Measurements from ENCODE around the gene ACSS3. TPM values are rescaled to one million over a fixed set of nuclear protein-coding genes. Genes with fewer than 3 reads are reported as not detected.

The ACSS3 gene
- total and polyA plus RNA-seq, 5 donors from 2014 or later = not detected

DNA sequence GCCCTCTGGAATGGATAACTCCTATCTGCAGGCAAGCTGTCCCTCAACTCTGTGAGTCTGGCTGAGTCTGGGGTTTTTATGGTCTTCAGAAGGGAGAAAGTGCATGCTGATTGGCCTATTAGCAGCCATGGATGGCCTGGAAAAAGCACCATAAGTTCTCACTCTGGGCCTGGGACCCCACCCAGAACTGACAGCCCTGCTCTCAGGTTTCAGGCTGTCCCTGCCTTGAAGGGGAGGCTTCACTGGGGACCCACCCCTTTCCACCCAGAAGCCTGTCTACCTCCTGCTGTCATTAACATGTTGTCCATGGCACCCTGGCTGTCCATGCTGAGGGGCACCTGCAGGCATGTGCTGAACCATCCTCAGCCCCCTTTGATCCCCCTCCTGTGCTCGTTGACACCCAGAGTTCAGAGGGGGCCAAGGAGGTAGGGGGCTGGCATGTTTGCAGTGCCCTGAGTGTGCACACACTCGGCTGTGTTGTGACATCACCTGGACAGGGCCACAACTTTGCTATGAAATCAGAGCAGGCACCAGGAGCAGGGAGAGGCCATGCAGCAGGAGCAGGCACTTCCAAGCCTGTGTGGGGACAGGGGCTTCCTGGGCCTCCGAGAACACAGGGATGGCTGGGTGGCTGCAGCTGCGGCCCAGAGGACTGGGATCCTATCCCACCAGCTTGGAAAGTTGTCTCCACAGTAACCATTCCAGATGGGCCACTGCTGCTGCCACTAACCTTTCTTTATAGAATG, 84.7 kb downstream of the ACSS3 start:
- H3K36me3 Mint-ChIP-seq = no peaks in the 10 kb centered on the region
- H3K4me3 ChIP-seq (ENCODE audit: low read depth, low read length) = no peak overlapping the region
- no peak overlapping the region for H3K27ac ChIP-seq (ENCODE audit: insufficient read depth, low read length, poor library complexity, severe bottlenecking)
- ATAC-seq (ENCODE audit: low read depth in 2 of 2) (no peak), DNase-seq (no peak)
- H3K9me3 Mint-ChIP-seq = peaks cover 0 to 12% (median 6%) of the 10 kb centered on the region in 7 donors
- H3K36me3 ChIP-seq (ENCODE audit: control insufficient read depth, insufficient read depth, low read length) = no peaks in the 10 kb centered on the region
- H3K4me1 ChIP-seq (ENCODE audit: control insufficient read depth, insufficient read depth, low read length, poor library complexity, severe bottlenecking) = no peaks in the 10 kb centered on the region
- H3K4me3 Mint-ChIP-seq = no peak overlapping the region
- H3K4me1 Mint-ChIP-seq = no peaks in the 10 kb centered on the region
- peaks cover 0 to 3% of the 10 kb centered on the region in 2 experiments for H3K9me3 ChIP-seq (ENCODE audit: control insufficient read depth in 2 of 2, low read length in 2 of 2)
- no peak overlapping the region for H3K27ac Mint-ChIP-seq
- H3K27me3 Mint-ChIP-seq = no peaks in the 10 kb centered on the region
- H3K27me3 ChIP-seq (ENCODE audit: control insufficient read depth, insufficient read depth, low read length) = no peaks in the 10 kb centered on the region

DNA sequence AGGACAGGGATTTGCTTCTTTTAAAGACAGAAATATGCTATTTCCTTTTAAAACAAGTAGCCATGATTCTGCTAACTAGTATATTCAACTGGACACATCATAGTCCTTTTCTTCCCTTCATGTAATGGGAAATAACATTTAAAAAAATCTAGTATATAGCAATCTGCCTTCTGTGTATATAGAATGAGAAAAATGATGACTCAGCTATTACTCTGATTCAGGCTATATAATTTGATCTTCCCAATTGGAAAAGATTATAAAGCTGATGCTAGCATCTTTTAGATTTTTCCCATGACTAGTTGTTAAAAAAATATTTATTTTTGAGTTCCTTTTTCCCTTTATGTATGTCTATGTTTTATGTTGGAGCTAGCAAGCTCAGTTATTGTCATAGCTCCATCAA, 86.9 kb downstream of the ACSS3 start:
- Mint-ChIP-seq H3K27me3 (no peaks in the 10 kb centered on the region), H3K36me3 (no peaks in the 10 kb centered on the region), H3K27ac (no peak overlapping the region), H3K9me3 (peaks cover 2 to 15% (median 6%) of the 10 kb centered on the region in 7 donors), H3K4me1 (no peaks in the 10 kb centered on the region), H3K4me3 (no peak overlapping the region)
- Histone ChIP-seq H3K9me3 (ENCODE audit: control insufficient read depth in 2 of 2, low read length in 2 of 2) (peaks cover 3% of the 10 kb centered on the region in 2 experiments), H3K4me1 (ENCODE audit: control insufficient read depth, insufficient read depth, low read length, poor library complexity, severe bottlenecking) (no peaks in the 10 kb centered on the region), H3K27ac (ENCODE audit: insufficient read depth, low read length, poor library complexity, severe bottlenecking) (no peak overlapping the region), H3K27me3 (ENCODE audit: control insufficient read depth, insufficient read depth, low read length) (no peaks in the 10 kb centered on the region), H3K36me3 (ENCODE audit: control insufficient read depth, insufficient read depth, low read length) (no peaks in the 10 kb centered on the region), H3K4me3 (ENCODE audit: low read depth, low read length) (no peak overlapping the region)
- DNase-seq = no peak
- ATAC-seq (ENCODE audit: low read depth in 2 of 2) = no peak

DNA sequence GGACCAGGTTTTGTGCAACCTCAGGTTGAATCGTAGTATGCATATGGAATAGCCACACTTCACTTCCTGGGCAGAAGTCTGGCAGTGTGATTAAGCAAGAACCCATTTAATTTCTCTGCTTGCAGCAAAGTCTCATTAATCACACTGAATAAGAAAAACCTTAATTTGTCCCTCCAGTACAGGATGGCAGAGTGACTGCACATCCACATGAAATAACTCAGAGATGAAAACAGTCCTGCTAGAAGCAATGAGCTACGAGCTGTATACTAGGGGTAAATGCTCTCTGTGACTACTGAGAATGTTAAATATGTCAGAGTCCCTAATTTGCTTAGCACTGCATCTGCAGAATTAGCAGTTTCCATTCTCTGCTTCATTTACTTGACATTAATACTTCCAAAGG, 88.9 kb downstream of the ACSS3 start:
- Histone ChIP-seq H3K9me3 (ENCODE audit: control insufficient read depth in 2 of 2, low read length in 2 of 2) (peaks cover 3% of the 10 kb centered on the region in 2 experiments), H3K36me3 (ENCODE audit: control insufficient read depth, insufficient read depth, low read length) (no peaks in the 10 kb centered on the region), H3K27ac (ENCODE audit: insufficient read depth, low read length, poor library complexity, severe bottlenecking) (no peak overlapping the region), H3K4me3 (ENCODE audit: low read depth, low read length) (no peak overlapping the region), H3K4me1 (ENCODE audit: control insufficient read depth, insufficient read depth, low read length, poor library complexity, severe bottlenecking) (no peaks in the 10 kb centered on the region), H3K27me3 (ENCODE audit: control insufficient read depth, insufficient read depth, low read length) (no peaks in the 10 kb centered on the region)
- Mint-ChIP-seq H3K27me3 (no peaks in the 10 kb centered on the region), H3K9me3 (peaks cover 2 to 15% (median 6%) of the 10 kb centered on the region in 7 donors), H3K27ac (no peak overlapping the region), H3K36me3 (no peaks in the 10 kb centered on the region), H3K4me3 (no peak overlapping the region), H3K4me1 (no peaks in the 10 kb centered on the region)
- ATAC-seq (ENCODE audit: low read depth in 2 of 2) (no peak), DNase-seq (no peak)

DNA sequence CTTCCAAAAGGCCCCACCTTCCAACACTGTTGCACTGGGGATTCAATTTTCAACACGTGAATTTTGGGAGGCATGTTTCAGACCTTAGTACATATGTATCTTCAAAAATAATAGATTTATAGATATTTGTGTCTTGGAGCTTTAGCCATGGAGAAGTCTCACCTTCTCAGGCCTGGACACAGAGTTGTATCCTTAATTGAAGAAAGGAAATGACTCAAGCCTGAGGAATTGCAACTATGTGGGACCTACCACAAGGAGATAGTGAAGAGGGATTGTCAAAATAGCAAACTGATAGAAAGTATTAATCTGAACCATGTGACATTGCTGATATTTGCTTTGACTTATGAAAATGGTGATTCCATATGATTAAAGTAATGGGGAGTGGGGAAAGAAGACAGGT, 89.8 kb downstream of the ACSS3 start:
- H3K4me1 Mint-ChIP-seq = no peaks in the 10 kb centered on the region
- DNase-seq (no peak), ATAC-seq (ENCODE audit: low read depth in 2 of 2) (no peak)
- Histone ChIP-seq H3K36me3 (ENCODE audit: control insufficient read depth, insufficient read depth, low read length) (no peaks in the 10 kb centered on the region), H3K9me3 (ENCODE audit: control insufficient read depth in 2 of 2, low read length in 2 of 2) (peaks cover 0 to 3% of the 10 kb centered on the region in 2 experiments), H3K27me3 (ENCODE audit: control insufficient read depth, insufficient read depth, low read length) (no peaks in the 10 kb centered on the region), H3K4me1 (ENCODE audit: control insufficient read depth, insufficient read depth, low read length, poor library complexity, severe bottlenecking) (no peaks in the 10 kb centered on the region), H3K4me3 (ENCODE audit: low read depth, low read length) (no peak overlapping the region), H3K27ac (ENCODE audit: insufficient read depth, low read length, poor library complexity, severe bottlenecking) (no peak overlapping the region)
- peaks cover 2 to 15% (median 6%) of the 10 kb centered on the region in 7 donors for H3K9me3 Mint-ChIP-seq
- H3K27me3 Mint-ChIP-seq = no peaks in the 10 kb centered on the region
- H3K36me3 Mint-ChIP-seq = no peaks in the 10 kb centered on the region
- H3K27ac Mint-ChIP-seq = no peak overlapping the region
- no peak overlapping the region for H3K4me3 Mint-ChIP-seq

DNA sequence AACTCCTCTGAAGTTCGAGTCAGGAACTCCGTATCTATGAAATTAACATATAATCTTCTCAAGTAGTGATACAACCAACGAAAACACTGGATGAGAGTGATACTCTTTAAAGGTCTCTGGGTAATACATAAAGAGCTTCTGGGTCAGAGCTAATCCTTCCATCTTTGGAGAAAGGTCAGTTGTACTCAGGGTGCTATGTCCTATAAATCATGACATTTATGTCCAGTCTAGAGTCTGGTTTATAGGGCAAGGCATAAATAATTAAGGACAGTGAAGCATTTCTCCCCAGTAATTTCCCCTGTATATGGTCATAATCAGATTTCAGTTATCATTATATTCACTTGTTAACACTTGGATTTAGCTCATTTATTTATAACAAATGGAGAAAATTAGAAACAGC, 90.6 kb downstream of the ACSS3 start:
- Histone ChIP-seq H3K27ac (ENCODE audit: insufficient read depth, low read length, poor library complexity, severe bottlenecking) (no peak overlapping the region), H3K4me1 (ENCODE audit: control insufficient read depth, insufficient read depth, low read length, poor library complexity, severe bottlenecking) (no peaks in the 10 kb centered on the region), H3K36me3 (ENCODE audit: control insufficient read depth, insufficient read depth, low read length) (no peaks in the 10 kb centered on the region), H3K9me3 (ENCODE audit: control insufficient read depth in 2 of 2, low read length in 2 of 2) (peaks cover 0 to 3% of the 10 kb centered on the region in 2 experiments), H3K4me3 (ENCODE audit: low read depth, low read length) (no peak overlapping the region), H3K27me3 (ENCODE audit: control insufficient read depth, insufficient read depth, low read length) (no peaks in the 10 kb centered on the region)
- no peaks in the 10 kb centered on the region for H3K27me3 Mint-ChIP-seq
- no peaks in the 10 kb centered on the region for H3K36me3 Mint-ChIP-seq
- no peak overlapping the region for H3K4me3 Mint-ChIP-seq
- ATAC-seq (ENCODE audit: low read depth in 2 of 2) (no peak), DNase-seq (no peak)
- H3K4me1 Mint-ChIP-seq = no peaks in the 10 kb centered on the region
- H3K9me3 Mint-ChIP-seq = peaks cover 2 to 15% (median 6%) of the 10 kb centered on the region in 7 donors
- H3K27ac Mint-ChIP-seq = no peak overlapping the region

DNA sequence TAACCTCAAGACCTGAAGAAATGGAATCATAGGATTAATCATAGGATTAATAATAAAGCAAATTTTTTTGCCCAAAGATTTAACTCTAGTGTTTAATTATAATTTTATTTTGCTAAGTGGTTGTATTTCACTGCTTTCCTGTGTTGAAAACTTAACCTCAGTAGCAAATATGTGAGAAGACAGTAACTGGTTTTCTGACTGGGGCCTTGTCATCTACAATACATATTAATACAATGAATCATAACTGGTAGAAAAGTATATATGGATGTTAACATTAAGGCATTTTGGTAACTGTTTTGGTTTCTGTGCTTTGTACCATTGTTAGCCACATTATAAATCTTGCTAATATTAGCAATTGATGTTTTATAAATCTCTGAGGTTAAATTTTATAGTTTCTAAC, 92.2 kb downstream of the ACSS3 start:
- no peaks in the 10 kb centered on the region for H3K36me3 ChIP-seq (ENCODE audit: control insufficient read depth, insufficient read depth, low read length)
- no peak overlapping the region for H3K27ac ChIP-seq (ENCODE audit: insufficient read depth, low read length, poor library complexity, severe bottlenecking)
- peaks cover 2 to 18% (median 8%) of the 10 kb centered on the region in 7 donors for H3K9me3 Mint-ChIP-seq
- no peak overlapping the region for H3K4me3 Mint-ChIP-seq
- no peaks in the 10 kb centered on the region for H3K4me1 Mint-ChIP-seq
- ATAC-seq (ENCODE audit: low read depth in 2 of 2) (no peak), DNase-seq (no peak)
- no peaks in the 10 kb centered on the region for H3K27me3 Mint-ChIP-seq
- peaks cover 0 to 3% of the 10 kb centered on the region in 2 experiments for H3K9me3 ChIP-seq (ENCODE audit: control insufficient read depth in 2 of 2, low read length in 2 of 2)
- no peaks in the 10 kb centered on the region for H3K36me3 Mint-ChIP-seq
- H3K4me1 ChIP-seq (ENCODE audit: control insufficient read depth, insufficient read depth, low read length, poor library complexity, severe bottlenecking) = no peaks in the 10 kb centered on the region
- H3K27me3 ChIP-seq (ENCODE audit: control insufficient read depth, insufficient read depth, low read length) = no peaks in the 10 kb centered on the region
- no peak overlapping the region for H3K27ac Mint-ChIP-seq
- H3K4me3 ChIP-seq (ENCODE audit: low read depth, low read length) = no peak overlapping the region

DNA sequence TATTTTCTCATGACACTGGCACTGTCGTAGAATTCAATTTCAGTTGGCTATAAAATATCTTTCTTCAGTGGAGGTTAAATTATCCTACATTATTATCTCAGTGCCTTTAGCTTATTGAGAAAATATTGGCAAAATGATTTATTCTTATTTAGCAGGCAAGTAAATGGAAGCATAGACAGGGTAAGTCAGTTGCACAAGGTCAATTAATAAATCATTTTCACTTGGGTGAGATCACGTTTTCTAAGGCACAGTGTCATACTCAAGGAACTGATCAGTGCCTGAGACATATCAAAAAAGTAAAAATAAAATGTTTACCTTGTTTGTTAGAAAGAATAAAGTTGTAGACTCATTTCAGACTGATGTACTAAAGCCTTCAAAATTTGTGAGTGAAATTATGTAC, 95.0 kb downstream of the ACSS3 start:
- Mint-ChIP-seq H3K4me1 (no peaks in the 10 kb centered on the region), H3K9me3 (peaks cover 0 to 28% (median 6%) of the 10 kb centered on the region in 7 donors), H3K36me3 (no peaks in the 10 kb centered on the region), H3K4me3 (no peak overlapping the region), H3K27me3 (no peaks in the 10 kb centered on the region), H3K27ac (no peak overlapping the region)
- DNase-seq (no peak), ATAC-seq (ENCODE audit: low read depth in 2 of 2) (no peak)
- H3K36me3 ChIP-seq (ENCODE audit: control insufficient read depth, insufficient read depth, low read length) = no peaks in the 10 kb centered on the region
- no peak overlapping the region for H3K27ac ChIP-seq (ENCODE audit: insufficient read depth, low read length, poor library complexity, severe bottlenecking)
- peaks cover 3 to 9% of the 10 kb centered on the region in 2 experiments for H3K9me3 ChIP-seq (ENCODE audit: control insufficient read depth in 2 of 2, low read length in 2 of 2)
- no peak overlapping the region for H3K4me3 ChIP-seq (ENCODE audit: low read depth, low read length)
- H3K4me1 ChIP-seq (ENCODE audit: control insufficient read depth, insufficient read depth, low read length, poor library complexity, severe bottlenecking) = no peaks in the 10 kb centered on the region
- H3K27me3 ChIP-seq (ENCODE audit: control insufficient read depth, insufficient read depth, low read length) = no peaks in the 10 kb centered on the region

DNA sequence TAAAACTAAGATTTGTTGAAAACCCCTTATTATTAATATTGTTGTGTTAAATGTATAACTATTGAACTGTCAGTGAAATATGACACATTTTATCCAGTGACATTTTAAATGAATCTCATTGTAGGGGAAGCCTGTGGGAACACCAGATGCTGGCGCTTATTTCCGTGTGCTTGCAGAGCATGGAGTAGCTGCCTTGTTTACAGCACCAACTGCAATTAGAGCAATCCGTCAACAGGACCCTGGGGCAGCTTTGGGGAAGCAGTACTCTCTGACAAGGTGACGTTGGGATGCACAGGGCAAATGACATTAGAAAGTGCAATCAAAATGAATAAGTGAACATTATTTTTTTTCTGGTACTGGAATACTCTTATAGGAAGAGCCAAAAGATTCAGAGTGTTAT, 96.8 kb downstream of the ACSS3 start:
- no peak overlapping the region for H3K4me3 ChIP-seq (ENCODE audit: low read depth, low read length)
- Mint-ChIP-seq H3K27me3 (no peaks in the 10 kb centered on the region), H3K27ac (no peak overlapping the region), H3K9me3 (peaks cover 0 to 22% (median 6%) of the 10 kb centered on the region in 7 donors), H3K36me3 (no peaks in the 10 kb centered on the region), H3K4me3 (no peak overlapping the region), H3K4me1 (no peaks in the 10 kb centered on the region)
- H3K27ac ChIP-seq (ENCODE audit: insufficient read depth, low read length, poor library complexity, severe bottlenecking) = no peak overlapping the region
- ATAC-seq (ENCODE audit: low read depth in 2 of 2) = no peak
- DNase-seq = no peak
- H3K9me3 ChIP-seq (ENCODE audit: control insufficient read depth in 2 of 2, low read length in 2 of 2) = peaks cover 0 to 9% of the 10 kb centered on the region in 2 experiments
- no peaks in the 10 kb centered on the region for H3K27me3 ChIP-seq (ENCODE audit: control insufficient read depth, insufficient read depth, low read length)
- H3K36me3 ChIP-seq (ENCODE audit: control insufficient read depth, insufficient read depth, low read length) = no peaks in the 10 kb centered on the region
- H3K4me1 ChIP-seq (ENCODE audit: control insufficient read depth, insufficient read depth, low read length, poor library complexity, severe bottlenecking) = no peaks in the 10 kb centered on the region

Measured in CD4-positive, CD25-positive, alpha-beta regulatory T cell (primary cell).